Neural cell (in vitro differentiated cells): Measurements from ENCODE around the gene KLHL2. TPM values are rescaled to one million over a fixed set of nuclear protein-coding genes. Genes with fewer than 3 reads are reported as not detected.
"Not testable (repeated sequence)": the region's sequence is repeated elsewhere in the genome, so short reads cannot be mapped to it uniquely, and the experiment has no call there.

Experiments
- H2AFZ ChIP-seq: fragments of 200-600, 300-800 bp; sonication (generic), shearing (Covaris generic); 2 replicates; pipeline ENCODE4 v1.6.0; 2014; ENCODE audit warnings: low read depth, mild to moderate bottlenecking, antibody characterized with exemption, low read length, moderate library complexity
- H3F3A ChIP-seq: fragments of 200-600 bp; shearing (Covaris generic); 2 replicates; pipeline ENCODE4 v1.6.1; 2016; ENCODE audit warnings: mild to moderate bottlenecking, moderate library complexity, mixed read lengths, antibody characterized with exemption, low read length; ENCODE audit not compliant: insufficient read depth, poor library complexity, severe bottlenecking
- H3K27ac ChIP-seq: fragments of 200-600, 300-800 bp; sonication (generic), shearing (Covaris generic); 2 replicates; pipeline ENCODE4 v1.5.1; 2014; ENCODE audit warnings: mild to moderate bottlenecking, low read length, moderate library complexity
- H3K27me3 ChIP-seq: fragments of 300-800, 200-600 bp; sonication (generic), shearing (Covaris generic); 2 replicates; pipeline ENCODE4 v1.6.0; 2014; ENCODE audit warnings: mild to moderate bottlenecking, low read depth, low read length, moderate library complexity; ENCODE audit not compliant: insufficient read depth
- H3K36me3 ChIP-seq: fragments of 300-800, 200-600 bp; sonication (generic), shearing (Covaris generic); 2 replicates; pipeline ENCODE4 v1.5.1; 2014; ENCODE audit warnings: mild to moderate bottlenecking, antibody characterized with exemption, low read length, moderate library complexity; ENCODE audit not compliant: insufficient read depth
- H3K4me2 ChIP-seq: fragments of 300-800, 200-600 bp; sonication (generic), shearing (Covaris generic); 2 replicates; pipeline ENCODE4 v1.6.0; 2014; ENCODE audit warnings: mild to moderate bottlenecking, low read length
- H3K4me3 ChIP-seq: fragments of 300-800, 200-600 bp; sonication (generic), shearing (Covaris generic); 2 replicates; pipeline ENCODE4 v1.5.1; 2014; ENCODE audit warnings: mild to moderate bottlenecking, low read length, moderate library complexity
- H3K79me2 ChIP-seq: fragments of 200-600 bp; shearing (Covaris generic); replicated peaks from 2 replicates; pipeline ENCODE4 v1.6.0; 2014; ENCODE audit warnings: mild to moderate bottlenecking, low read length, moderate library complexity; ENCODE audit not compliant: insufficient read depth
- H3K9ac ChIP-seq: fragments of 300-800, 200-600 bp; sonication (generic), shearing (Covaris generic); 2 replicates; pipeline ENCODE4 v1.6.1; 2016; ENCODE audit warnings: mild to moderate bottlenecking, low read length, mixed read lengths
- H3K9me2 ChIP-seq: fragments of 200-600 bp; shearing (Covaris generic); 2 replicates; pipeline ENCODE4 v1.6.1; 2016; ENCODE audit warnings: mild to moderate bottlenecking, low read length, mixed read lengths; ENCODE audit not compliant: insufficient read depth
- H3K9me3 ChIP-seq: fragments of 200-600, 300-800 bp; sonication (generic), shearing (Covaris generic); 2 replicates; pipeline ENCODE4 v1.6.1; 2016; ENCODE audit warnings: mild to moderate bottlenecking, mixed run types, low read length, moderate library complexity, mixed read lengths
- H4K20me1 ChIP-seq: fragments of 200-600 bp; shearing (Covaris generic); 2 replicates; pipeline ENCODE4 v1.6.1; 2016; ENCODE audit warnings: mild to moderate bottlenecking, mixed run types; ENCODE audit not compliant: insufficient read depth
- polyA plus RNA-seq: library from polyadenylated mRNA; depleted of rRNA; stranded (reverse); fragments of >200 nt; gene quantifications from 2 replicates; pipeline ENCODE4 v1.2.3, GENCODE V29; 2014

KLHL2 gene
- polyA plus RNA-seq, 1 donor from 2014 or later: 42.8 TPM

DNA sequence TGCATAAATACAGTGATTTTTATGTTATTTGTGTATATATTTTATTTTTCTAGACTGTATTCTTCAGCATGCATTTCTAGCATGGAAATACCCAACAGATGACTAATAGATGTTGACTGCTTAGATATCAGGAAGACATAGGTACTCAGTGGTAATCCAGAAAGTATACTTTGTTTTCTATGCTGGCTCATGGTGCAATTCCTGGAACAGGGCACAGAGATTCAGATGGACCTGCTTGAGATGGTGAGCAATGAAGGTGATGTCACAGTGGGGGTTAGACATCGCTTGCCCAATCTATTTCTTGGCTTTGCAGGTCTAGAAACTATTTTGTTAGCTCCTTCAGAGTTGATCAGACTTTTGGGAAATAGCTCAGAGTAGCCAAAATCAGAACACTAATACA, 41.5 kb downstream of the KLHL2 start:
- H3K79me2 ChIP-seq, H3K36me3 ChIP-seq, H3K9me3 ChIP-seq, H3K27ac ChIP-seq, H3K27me3 ChIP-seq, H2AFZ ChIP-seq, H3K9me2 ChIP-seq, H3K9ac ChIP-seq, H3K4me2 ChIP-seq, H3K4me3 ChIP-seq, H3F3A ChIP-seq, H4K20me1 ChIP-seq: not testable (repeated sequence)

DNA sequence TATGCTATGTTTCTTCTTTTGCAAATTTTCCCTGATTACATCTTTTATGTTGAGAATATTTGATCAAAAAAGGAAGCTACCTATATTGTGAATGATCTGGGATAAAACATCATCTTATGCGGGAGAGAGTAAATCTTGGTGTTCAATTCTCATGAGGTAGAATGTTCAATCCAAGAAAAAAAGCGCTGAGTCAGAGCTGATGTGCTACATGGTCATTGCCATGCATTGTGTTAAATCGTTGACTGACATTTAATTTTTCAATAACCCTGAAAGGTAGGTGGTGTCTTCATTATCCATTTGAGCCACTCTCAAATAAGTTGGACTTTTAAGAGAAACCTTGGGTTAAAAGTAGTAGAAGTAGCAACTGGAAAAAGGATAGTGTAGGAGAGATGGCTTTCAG, 47.4 kb downstream of the KLHL2 start:
- H3K36me3 ChIP-seq, H3K27me3 ChIP-seq, H3K4me2 ChIP-seq: not testable (repeated sequence)

DNA sequence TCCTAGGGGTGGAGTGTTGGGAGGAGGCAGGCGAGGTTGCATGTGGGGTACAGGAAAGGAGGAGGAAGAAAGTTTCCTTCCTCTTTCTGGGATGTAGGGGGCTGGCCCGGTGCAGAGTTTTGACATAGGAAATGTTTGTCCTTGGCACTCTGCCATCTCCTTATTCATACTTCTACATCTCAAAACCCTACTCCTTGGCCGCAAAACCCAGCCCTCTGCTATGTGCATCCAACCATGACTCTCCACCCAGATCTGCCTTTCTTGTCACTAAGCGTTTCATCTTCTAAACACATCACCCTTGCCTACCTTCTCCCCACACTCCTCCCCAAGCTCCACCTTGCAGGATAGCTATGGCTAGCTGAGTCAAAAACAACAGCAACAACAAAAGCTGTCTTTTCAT, 48.1 kb downstream of the KLHL2 start:
- H3K27ac ChIP-seq, H3F3A ChIP-seq, H3K9me2 ChIP-seq, H3K9me3 ChIP-seq, H3K27me3 ChIP-seq, H4K20me1 ChIP-seq, H3K4me3 ChIP-seq, H2AFZ ChIP-seq, H3K4me2 ChIP-seq, H3K36me3 ChIP-seq, H3K79me2 ChIP-seq, H3K9ac ChIP-seq: not testable (repeated sequence)

More for the DNA sequence above, 47.4 kb downstream of the KLHL2 start:
- not testable (repeated sequence) for H3K79me2 ChIP-seq, H3K9me2 ChIP-seq, H3K27ac ChIP-seq, H3K9ac ChIP-seq, H4K20me1 ChIP-seq, H3F3A ChIP-seq, H3K4me3 ChIP-seq, H2AFZ ChIP-seq, H3K9me3 ChIP-seq

DNA sequence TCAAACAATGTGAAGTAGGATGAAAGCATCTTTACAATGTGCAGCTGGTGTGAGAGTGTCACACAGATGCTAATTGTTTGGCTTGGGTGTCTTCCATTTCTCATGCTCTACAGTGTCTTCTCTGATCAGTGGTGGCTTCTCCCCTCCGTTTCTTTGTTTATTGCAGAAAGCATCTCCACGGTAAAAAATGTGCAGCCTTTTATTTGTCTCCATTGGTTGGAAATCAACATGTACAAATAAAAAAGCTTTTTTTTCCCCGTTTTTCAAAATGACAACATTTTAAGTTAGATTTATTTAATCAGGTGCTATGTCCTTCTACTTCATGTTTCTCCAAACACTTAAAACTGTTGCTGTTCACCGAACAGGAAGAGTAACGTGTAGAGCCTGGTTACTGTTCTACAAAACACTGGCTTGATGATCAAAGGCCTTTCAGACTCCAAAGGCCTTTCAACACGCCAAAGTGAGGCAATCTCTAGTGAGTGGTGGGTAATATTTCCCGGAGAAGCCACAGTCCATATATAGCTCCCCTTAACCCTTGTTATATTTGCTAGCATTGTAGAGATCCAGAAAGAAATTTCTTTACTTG, 48.8 kb downstream of the KLHL2 start:
- not testable (repeated sequence) for H3K79me2 ChIP-seq, H3K36me3 ChIP-seq, H3F3A ChIP-seq, H3K27me3 ChIP-seq, H3K4me3 ChIP-seq, H3K4me2 ChIP-seq, H3K9me2 ChIP-seq, H4K20me1 ChIP-seq, H3K27ac ChIP-seq, H2AFZ ChIP-seq, H3K9ac ChIP-seq, H3K9me3 ChIP-seq

DNA sequence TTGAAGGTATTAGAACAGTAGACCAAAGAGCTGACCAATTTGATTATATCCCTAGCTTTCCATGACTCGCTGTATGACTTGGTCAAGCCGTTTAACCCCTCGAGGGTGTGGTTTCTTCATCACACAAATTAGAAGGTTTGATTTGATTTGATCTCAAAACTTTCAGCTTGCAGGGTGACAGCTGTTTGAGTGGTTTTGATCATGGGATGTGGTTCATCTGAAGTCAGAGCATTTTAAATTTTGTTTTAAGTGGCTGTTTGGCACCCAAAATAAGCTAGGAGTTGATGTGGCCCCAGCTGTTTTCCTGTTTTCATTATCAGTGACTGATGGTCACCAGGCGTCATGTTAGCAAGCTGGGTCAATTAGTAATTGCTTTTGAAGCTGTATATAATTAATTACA, 52.4 kb downstream of the KLHL2 start:
- H2AFZ ChIP-seq, H3K27me3 ChIP-seq, H3K9ac ChIP-seq, H3K27ac ChIP-seq, H3F3A ChIP-seq, H4K20me1 ChIP-seq, H3K36me3 ChIP-seq, H3K4me3 ChIP-seq, H3K9me3 ChIP-seq, H3K79me2 ChIP-seq, H3K4me2 ChIP-seq, H3K9me2 ChIP-seq: not testable (repeated sequence)

DNA sequence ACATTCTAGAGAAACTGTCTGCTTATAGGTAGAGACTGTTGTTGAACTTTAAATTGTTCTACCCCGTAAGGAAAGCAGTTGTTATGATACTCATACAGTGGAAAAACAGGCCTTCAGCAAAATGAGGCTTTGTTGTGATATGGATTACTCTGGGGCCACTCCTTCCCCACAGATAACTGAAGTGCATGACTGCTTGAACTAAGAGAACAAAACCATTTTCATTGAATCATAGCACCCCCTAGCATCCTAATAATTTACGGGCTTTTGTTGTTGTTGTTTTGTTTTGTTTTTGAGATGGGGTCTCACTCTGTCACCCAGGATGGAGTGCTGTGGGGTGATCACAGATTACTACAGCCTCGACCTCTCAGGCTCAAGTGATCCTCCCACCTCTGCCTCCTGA, 54.9 kb downstream of the KLHL2 start:
- not testable (repeated sequence) for H4K20me1 ChIP-seq, H3K9ac ChIP-seq, H2AFZ ChIP-seq, H3K4me3 ChIP-seq, H3K27ac ChIP-seq, H3F3A ChIP-seq, H3K4me2 ChIP-seq, H3K9me3 ChIP-seq, H3K79me2 ChIP-seq, H3K27me3 ChIP-seq, H3K9me2 ChIP-seq, H3K36me3 ChIP-seq

DNA sequence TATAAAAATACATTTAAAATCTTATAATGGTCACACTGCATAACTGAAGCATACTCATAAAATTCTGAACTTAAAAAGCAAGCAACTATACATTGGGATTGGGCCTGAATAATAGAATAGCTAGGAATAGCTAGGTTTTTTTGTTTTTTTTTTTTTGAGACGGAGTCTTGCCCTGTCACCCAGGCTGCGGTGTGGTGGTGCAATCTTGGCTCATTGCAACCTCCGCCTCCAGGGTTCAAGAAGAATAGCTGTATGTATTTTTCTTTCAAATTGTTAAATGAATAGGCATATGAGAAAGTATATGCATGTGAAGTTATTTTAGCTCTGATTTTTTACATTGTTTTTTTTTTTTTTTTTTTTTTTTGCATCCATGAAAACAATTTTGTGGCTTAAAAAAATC, 56.1 kb downstream of the KLHL2 start:
- H3K4me3 ChIP-seq, H4K20me1 ChIP-seq, H3K27ac ChIP-seq, H3K9me3 ChIP-seq, H3K79me2 ChIP-seq, H3F3A ChIP-seq, H3K9ac ChIP-seq, H3K27me3 ChIP-seq, H3K36me3 ChIP-seq, H2AFZ ChIP-seq, H3K9me2 ChIP-seq, H3K4me2 ChIP-seq: not testable (repeated sequence)

DNA sequence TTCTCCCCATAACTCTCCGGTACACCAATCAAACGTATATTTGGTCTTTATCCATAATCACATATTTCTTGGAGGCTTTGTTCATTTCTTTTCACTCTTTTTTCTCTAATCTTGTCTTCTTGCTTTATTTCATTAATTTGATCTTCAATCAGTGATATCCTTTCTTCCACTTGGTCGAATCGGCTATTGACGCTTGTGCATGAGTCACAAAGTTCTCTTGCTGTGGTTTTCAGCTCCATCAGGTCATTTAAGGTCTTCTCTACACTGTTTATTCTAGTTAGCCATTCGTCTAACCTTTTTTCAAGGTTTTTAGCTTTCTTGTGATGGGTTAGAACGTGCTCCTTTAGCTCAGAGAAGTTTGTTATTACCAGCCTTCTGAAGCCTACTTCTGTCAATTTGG, 62.6 kb downstream of the KLHL2 start:
- not testable (repeated sequence) for H3K27ac ChIP-seq, H3K27me3 ChIP-seq, H3K4me2 ChIP-seq, H3K36me3 ChIP-seq, H3K4me3 ChIP-seq, H3K9ac ChIP-seq, H2AFZ ChIP-seq, H3F3A ChIP-seq, H3K9me3 ChIP-seq, H3K79me2 ChIP-seq, H4K20me1 ChIP-seq, H3K9me2 ChIP-seq
